Activated naive CD8-positive, alpha-beta T cell treated with anti-CD3 and anti-CD28 coated beads, Interleukin-2, amount 50 U/mL, for 24 hours (primary cell): ENCODE data around the gene UBE2V1.

ENCODE experiments used
- ATAC-seq: fragments of 150-1000 bp; cut with Tn5 transposase; one replicate; pipeline ENCODE4 v1.10.0; 2021
- DNase-seq: peaks from one replicate; pipeline ENCODE4 v3.0.0; 2021
- H3K27ac Mint-ChIP-seq: one replicate; pipeline ENCODE4 v1.8.0; 2021; ENCODE audit warnings: mild to moderate bottlenecking, mixed read lengths
- H3K27me3 Mint-ChIP-seq: one replicate; pipeline ENCODE4 v1.8.0; 2021; ENCODE audit warnings: mixed read lengths
- H3K36me3 Mint-ChIP-seq: one replicate; pipeline ENCODE4 v1.8.0; 2021; ENCODE audit warnings: low read depth, mixed read lengths
- H3K4me1 Mint-ChIP-seq: one replicate; pipeline ENCODE4 v1.8.0; 2021; ENCODE audit warnings: mixed read lengths
- H3K4me3 Mint-ChIP-seq: one replicate; pipeline ENCODE4 v1.8.0; 2021; ENCODE audit warnings: mild to moderate bottlenecking, moderate library complexity, mixed read lengths
- H3K9me3 Mint-ChIP-seq: one replicate; pipeline ENCODE4 v1.8.0; 2021; ENCODE audit warnings: mixed read lengths

The UBE2V1 gene

DNA sequence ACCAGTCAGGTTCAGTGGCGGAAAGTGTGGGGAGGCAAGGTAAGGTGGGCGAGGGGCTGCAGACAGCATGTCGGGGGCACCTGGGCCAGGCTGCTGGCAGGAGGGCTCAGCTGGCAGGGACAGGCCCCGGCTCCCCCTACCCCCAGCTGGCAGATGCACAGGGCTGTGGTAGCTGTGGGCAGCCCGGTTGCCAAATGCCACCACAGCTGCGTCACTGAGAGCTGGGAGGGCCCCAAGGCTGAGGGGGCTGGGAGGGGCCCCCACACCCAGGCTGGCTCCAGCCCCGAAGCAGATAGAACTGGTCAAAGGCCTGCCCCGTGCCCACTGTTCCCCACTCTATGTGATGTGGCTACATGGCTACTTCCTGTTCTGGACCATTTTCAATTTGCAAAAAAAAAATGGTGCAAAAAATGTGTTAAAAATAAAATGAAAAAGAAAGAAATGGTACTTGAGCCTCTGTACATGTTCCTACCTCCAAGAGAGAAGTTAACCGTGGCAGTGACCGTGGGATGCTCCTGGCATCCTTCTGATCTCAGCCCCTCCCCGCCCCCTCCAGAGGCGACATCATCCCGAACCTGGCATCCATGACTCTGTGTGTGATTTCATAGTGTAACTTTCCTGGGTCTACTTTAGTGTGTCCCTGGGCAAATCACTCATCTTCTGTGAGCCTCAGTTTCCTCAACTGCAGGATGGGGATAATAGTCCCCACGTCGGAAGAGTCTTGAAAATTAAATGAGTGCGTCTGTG lies 64.4 kb downstream of the UBE2V1 start:
- DNase-seq: peak; percentile 65
- Mint-ChIP-seq H3K27ac (peak overlapping the region; percentile 62), H3K27me3 (peaks cover 17% of the 10 kb centered on the region), H3K9me3 (peaks cover 4% of the 10 kb centered on the region), H3K4me1 (peaks cover 23% of the 10 kb centered on the region), H3K4me3 (peak overlapping the region; percentile 39), H3K36me3 (no peaks in the 10 kb centered on the region)
- peak; percentile 94 for ATAC-seq

DNA sequence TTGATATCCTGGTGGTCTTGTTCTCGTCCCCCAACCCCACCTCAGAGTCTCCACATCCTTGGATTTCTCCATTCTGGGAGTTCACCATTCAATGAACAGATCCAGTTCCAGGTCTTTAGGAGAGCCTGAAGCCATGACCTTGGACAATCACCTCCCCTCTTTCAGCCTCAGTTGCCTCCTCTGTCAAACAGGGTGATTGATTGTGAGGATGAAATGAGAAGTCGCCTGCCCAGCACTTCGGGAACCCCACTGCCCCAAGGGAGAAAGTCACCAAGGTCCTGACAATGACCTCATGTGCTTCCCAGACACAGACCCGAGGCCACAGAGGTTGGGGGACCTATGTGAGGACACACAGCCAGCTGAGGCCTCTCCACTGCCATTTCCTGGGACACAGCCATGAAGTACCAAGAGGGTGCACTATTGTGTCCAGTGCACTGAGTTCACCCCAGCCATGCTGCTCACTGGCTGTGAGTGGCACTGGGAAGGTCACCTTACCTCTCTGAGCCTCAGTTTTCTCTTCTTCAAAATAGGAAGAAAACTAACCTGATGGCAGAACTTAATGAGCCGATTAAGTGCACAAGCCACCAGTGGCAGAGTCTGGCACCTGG lies 68.5 kb downstream of the UBE2V1 start:
- no peaks in the 10 kb centered on the region for H3K36me3 Mint-ChIP-seq
- H3K27me3 Mint-ChIP-seq: peaks cover 14% of the 10 kb centered on the region
- H3K9me3 Mint-ChIP-seq: peaks cover 4% of the 10 kb centered on the region
- DNase-seq (no peak), ATAC-seq (no peak)
- no peak overlapping the region for H3K4me3 Mint-ChIP-seq
- H3K27ac Mint-ChIP-seq: no peak overlapping the region
- H3K4me1 Mint-ChIP-seq: peaks cover 24% of the 10 kb centered on the region

DNA sequence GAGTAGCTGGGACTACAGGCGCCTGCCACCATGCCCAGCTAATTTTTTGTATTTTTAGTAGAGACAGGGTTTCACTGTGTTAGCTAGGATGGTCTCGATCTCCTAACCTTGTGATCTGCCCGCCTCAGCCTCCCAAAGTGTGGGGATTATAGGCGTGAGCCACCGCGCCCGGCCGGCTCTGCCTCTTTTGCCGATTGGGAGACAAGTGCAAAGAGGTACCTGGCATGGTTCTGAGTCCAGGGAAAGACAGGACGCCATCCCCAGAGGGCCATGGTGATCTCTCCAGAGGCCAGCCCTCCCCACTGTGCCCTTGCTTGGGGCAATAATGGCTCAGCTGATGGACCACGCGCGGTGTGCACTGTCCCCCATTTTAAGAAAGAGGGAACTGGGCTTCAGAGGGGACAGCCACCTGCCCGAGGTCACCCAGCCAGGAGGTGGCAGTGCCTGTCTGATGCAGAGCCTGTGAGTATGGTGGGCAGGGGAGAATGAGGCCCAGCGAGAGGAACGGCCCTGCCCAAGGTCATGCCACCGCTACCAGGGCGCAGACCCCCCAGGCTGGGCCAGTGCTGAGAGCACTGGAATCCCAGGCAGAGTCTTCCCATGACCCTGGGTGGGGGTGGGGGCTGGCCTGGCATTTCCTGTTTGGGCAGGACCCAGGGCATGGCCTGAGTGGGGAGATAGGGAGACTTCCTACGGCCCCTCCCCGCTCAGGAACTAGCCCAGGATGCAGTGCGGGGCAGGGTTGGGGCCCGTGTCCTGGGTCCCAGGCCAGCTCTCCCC lies 69.2 kb downstream of the UBE2V1 start:
- Mint-ChIP-seq H3K4me1 (peaks cover 18% of the 10 kb centered on the region), H3K9me3 (peaks cover 4% of the 10 kb centered on the region), H3K4me3 (no peak overlapping the region), H3K27me3 (peaks cover 12% of the 10 kb centered on the region), H3K36me3 (no peaks in the 10 kb centered on the region), H3K27ac (no peak overlapping the region)
- no peak for ATAC-seq
- no peak for DNase-seq

DNA sequence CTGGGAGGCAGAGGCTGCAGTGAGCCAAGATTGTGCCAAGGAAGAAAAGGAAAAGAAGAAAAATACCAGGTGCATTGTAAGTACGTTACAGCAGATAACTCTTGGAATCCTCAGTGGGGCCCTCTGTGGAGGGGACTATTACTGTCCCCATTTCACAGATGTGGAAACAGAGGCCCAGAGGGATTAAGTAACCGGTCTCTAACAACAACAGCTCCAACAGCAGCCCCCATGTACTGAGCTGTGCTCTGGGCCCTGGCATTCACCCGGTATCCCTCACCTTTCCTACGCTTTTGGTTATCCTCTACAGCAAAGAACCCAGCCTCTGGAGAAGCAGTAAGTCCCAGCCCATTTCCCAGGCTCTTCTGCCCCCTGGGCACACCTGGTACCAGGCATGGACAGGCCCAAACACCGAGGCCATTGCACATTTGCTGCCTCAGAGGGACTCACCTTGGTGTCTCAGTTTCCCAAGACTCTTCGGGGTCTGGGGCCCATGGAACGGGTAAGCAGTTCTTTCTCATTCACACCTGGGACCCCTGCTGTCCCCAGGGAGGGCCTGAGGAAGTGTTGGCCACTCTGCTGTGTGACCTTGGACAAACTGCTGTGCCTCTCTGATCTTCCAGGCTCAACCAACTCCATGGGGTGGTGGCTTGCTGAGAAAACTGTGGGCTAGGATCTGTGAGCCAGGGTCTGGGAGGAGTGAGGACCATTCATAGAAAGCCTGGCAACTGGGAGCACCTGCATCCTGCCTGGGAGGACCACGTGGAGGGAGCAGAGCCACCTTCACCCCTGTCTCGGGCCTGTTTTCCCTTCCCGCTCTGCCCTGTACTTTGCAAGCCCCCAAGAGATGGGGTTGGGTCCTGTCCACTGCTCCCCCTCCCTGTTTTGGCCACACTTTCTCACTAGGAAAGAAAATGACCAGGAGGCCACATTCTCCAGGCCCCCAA lies 70.3 kb downstream of the UBE2V1 start:
- no peak for ATAC-seq
- peaks cover 10% of the 10 kb centered on the region for H3K27me3 Mint-ChIP-seq
- peaks cover 4% of the 10 kb centered on the region for H3K9me3 Mint-ChIP-seq
- no peak overlapping the region for H3K4me3 Mint-ChIP-seq
- no peaks in the 10 kb centered on the region for H3K36me3 Mint-ChIP-seq
- H3K4me1 Mint-ChIP-seq: peaks cover 9% of the 10 kb centered on the region
- DNase-seq: no peak
- no peak overlapping the region for H3K27ac Mint-ChIP-seq

DNA sequence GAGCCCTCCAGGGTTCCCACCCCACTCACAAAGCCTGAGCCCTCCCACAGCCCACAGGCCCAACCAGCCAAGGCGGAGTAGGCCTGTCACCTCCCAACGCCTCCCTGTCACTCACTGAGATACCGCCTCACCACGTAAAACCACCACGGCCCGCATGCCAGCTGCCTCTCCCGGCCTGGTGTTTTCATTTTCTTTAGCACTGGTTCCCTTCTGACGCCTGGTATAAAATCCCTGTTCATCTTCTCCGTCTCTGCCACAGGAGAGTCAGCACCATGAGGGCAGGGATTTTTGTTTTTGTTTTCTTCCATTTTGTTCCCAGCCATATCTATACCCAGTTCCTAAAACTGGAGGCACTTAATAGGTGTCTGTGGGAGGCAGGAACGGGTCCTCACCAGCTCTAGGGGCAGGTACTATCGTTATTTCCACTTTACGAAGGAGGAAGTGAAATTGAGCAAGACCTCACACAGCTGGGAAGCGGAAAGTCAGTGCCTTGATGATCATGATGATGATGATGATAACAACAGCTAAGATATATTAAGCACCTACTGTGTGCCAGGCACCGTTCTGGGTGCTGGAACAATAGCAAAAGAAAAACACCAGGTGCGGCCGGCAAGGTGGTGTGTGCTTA lies 71.6 kb downstream of the UBE2V1 start:
- Mint-ChIP-seq H3K36me3 (no peaks in the 10 kb centered on the region), H3K27ac (no peak overlapping the region), H3K4me3 (peak overlapping the region; percentile 36), H3K27me3 (peaks cover 7% of the 10 kb centered on the region), H3K4me1 (peaks cover 6% of the 10 kb centered on the region), H3K9me3 (peaks cover 4% of the 10 kb centered on the region)
- ATAC-seq: peak; percentile 15
- no peak for DNase-seq

DNA sequence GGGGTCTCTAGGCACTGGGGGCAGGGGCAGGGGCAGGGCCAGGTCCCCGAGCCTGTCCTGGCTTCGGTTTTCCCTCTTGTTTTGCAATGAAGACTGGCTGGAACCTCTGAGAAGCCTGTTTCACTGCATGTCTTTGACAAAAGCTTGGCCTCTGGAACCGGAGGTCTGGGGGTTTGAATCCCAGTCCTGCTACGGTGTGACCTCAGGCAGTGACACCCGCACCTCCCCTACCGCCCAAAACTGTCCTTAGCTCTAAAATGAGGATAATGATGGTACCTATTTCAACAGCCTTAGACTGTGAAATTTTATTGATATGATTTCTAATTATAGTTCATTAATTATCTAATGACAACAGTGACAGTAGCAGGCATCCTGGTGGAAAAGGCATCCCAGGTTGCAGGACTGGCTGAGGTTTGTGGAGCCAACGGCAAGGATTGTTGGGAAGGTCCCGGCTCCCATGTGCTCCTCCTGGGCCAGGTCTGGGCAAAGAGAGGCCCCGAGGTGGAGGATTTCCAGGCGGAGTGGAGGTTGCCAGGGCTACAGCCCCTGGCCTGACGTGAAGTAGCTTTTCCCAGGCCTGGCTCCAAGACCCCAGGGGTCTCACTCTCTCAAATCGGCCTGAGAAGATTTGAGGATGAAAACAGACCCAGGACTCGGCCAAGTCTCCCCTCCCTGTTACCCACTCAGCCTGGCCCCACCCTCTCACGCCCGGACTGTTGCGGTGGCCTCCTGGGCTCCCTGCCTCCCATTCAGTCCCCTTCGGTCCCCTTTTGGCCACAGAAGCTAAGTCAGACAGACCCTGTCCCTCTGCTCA lies 72.3 kb downstream of the UBE2V1 start:
- H3K4me1 Mint-ChIP-seq: peaks cover 6% of the 10 kb centered on the region
- peaks cover 5% of the 10 kb centered on the region for H3K27me3 Mint-ChIP-seq
- no peak overlapping the region for H3K27ac Mint-ChIP-seq
- no peak for ATAC-seq
- H3K36me3 Mint-ChIP-seq: no peaks in the 10 kb centered on the region
- peak overlapping the region; percentile 36 for H3K4me3 Mint-ChIP-seq
- peaks cover 2% of the 10 kb centered on the region for H3K9me3 Mint-ChIP-seq
- no peak for DNase-seq

DNA sequence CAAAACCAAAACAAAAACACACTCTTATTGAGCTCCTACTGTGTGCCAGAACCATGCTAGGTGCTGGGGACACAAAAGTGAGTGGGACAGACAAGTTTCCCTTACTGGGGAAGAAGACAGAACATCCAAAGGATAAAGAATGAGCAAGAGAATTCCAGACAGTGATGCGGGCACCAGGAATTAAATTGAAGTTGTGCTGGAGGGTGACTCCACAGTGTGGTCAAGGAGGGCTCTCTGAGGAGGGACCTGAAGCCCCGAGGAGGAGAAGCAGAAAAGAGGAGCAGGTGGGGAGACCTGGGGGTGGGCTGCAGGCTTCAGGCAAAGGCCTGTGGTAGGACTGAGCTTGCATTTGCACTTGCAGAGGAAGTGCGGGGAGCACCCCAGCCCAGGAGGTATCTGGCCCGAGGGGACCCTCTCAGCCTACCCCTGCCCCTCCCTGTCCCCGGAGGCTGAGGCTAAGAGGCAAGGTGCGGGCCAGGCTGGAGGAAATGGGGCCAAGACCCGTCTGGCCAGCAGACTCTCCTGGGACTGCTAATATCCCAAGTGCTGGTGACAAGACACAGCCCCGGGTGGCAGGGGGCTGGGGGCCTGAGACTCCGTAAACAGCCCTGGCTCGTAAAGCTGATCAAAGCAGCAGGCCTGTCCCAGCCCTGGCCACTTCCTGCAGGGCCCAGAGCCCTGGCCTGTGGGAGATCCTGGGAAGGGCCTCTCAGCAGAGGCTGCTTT lies 73.1 kb downstream of the UBE2V1 start:
- H3K36me3 Mint-ChIP-seq: no peaks in the 10 kb centered on the region
- peaks cover 4% of the 10 kb centered on the region for H3K27me3 Mint-ChIP-seq
- H3K4me3 Mint-ChIP-seq: no peak overlapping the region
- ATAC-seq: no peak
- no peak overlapping the region for H3K27ac Mint-ChIP-seq
- no peaks in the 10 kb centered on the region for H3K9me3 Mint-ChIP-seq
- DNase-seq: no peak
- H3K4me1 Mint-ChIP-seq: peaks cover 6% of the 10 kb centered on the region

DNA sequence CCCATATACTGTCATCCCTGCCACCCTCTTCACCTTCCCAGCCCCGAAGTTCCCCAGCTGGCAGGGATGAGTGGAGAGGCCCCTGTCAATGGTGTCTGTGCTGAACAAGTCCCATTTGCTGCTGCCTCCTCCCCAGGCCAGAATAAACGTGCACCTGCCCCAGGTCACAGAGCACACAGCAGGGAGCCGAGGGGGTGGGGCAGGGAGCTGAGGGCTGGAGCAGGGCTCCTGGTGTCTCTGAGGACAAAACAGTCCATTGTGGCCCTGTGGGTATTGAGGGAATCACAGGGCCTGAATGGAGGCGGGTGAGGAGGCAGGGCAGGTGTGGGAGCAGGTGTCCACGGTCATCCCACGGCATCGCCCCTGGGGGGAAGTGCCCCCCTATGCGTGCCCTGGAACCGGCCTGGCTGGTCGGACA lies 74.4 kb downstream of the UBE2V1 start:
- Mint-ChIP-seq H3K27ac (no peak overlapping the region), H3K9me3 (no peaks in the 10 kb centered on the region), H3K4me1 (peaks cover 6% of the 10 kb centered on the region), H3K4me3 (no peak overlapping the region), H3K27me3 (peaks cover 4% of the 10 kb centered on the region), H3K36me3 (no peaks in the 10 kb centered on the region)
- ATAC-seq (no peak), DNase-seq (no peak)

DNA sequence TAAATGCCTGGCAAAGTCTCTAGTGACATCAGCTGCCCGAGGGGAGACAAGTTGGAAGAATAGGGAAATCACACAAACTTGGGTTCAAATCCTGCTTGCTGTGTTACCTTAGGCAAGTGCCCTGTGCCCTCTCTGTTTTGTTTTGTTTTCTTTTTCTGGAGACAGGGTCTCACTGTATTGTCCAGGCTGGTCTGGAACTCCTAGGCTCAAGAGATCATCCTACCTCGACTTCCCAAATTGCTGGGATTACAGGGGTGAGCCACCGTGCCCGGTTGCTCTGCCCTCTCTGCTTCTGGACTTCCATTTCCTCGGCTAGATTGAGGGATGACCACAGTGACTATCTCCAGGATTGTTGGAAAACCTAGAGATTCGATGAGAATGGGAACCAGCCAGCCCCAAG lies 74.8 kb downstream of the UBE2V1 start:
- no peaks in the 10 kb centered on the region for H3K36me3 Mint-ChIP-seq
- H3K4me3 Mint-ChIP-seq: no peak overlapping the region
- peaks cover 4% of the 10 kb centered on the region for H3K27me3 Mint-ChIP-seq
- H3K9me3 Mint-ChIP-seq: no peaks in the 10 kb centered on the region
- no peak overlapping the region for H3K27ac Mint-ChIP-seq
- DNase-seq: no peak
- peaks cover 6% of the 10 kb centered on the region for H3K4me1 Mint-ChIP-seq
- ATAC-seq: no peak

DNA sequence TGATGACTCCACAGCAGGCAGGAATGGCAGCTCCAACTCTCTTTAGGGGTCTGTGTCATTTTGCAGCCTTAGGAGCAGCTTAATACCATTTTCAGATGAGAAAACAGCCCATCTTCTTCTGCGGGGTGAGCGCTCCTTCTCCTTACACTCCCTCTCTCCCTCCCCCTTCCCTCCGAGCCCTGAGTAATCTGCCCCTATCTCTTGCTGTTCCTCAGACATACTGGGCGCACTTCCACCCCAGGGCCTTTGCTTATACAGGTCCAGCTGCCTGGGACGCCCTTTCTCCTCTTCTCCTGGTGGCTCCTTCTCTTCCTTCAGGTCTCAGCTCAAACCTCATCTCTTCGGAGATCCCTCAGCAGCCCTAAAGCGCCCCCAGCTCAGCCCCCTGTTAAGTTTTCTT lies 75.4 kb downstream of the UBE2V1 start:
- DNase-seq: no peak
- no peak overlapping the region for H3K4me3 Mint-ChIP-seq

DNA sequence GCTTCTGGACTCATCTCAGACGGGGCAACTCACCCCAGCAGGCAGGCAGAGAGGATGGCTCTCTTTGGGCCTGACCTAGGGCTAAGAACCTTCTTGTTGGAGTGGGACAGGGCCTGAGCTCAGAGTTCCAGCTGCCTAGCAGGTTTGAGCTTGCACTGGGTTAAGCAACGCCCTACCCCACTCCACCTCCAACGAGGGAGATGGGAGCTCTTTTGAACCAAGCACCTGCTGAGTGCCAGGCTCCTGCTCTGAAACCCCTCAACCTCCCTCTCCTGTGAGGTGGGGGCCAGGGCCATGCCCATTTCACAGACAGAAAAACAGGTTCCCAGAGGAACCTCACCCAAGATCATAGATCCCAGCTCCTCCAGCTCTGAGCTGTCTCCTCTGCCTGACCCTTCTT lies 75.8 kb downstream of the UBE2V1 start:
- no peak for DNase-seq
- Mint-ChIP-seq H3K27ac (no peak overlapping the region), H3K36me3 (no peaks in the 10 kb centered on the region), H3K4me1 (peaks cover 6% of the 10 kb centered on the region), H3K27me3 (peaks cover 4% of the 10 kb centered on the region), H3K4me3 (no peak overlapping the region), H3K9me3 (no peaks in the 10 kb centered on the region)
- ATAC-seq: no peak

More for the DNA sequence above, 75.4 kb downstream of the UBE2V1 start:
- Mint-ChIP-seq H3K27ac (no peak overlapping the region), H3K27me3 (peaks cover 4% of the 10 kb centered on the region), H3K9me3 (no peaks in the 10 kb centered on the region), H3K36me3 (no peaks in the 10 kb centered on the region), H3K4me1 (peaks cover 6% of the 10 kb centered on the region)
- no peak for ATAC-seq

DNA sequence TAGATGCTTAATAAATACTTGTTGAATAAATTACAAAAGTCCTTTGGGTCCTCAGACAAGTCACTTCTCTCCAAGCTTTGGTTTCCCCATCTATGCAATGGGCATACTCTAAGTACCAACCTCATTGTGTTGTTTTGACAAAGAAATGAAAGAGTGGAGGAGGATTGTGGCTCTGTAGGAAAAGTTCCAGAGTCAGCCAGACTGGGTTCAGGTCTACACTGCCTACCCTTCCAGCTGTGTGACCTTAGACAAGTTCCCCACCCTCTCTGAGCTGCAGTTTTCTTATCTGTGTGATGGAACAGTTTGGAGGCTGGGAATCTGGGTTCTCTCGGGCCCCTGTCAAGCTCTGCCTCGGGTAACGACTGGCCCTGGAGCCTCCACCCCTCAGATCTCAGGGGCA lies 76.2 kb downstream of the UBE2V1 start:
- Mint-ChIP-seq H3K4me3 (no peak overlapping the region), H3K27ac (no peak overlapping the region), H3K9me3 (no peaks in the 10 kb centered on the region), H3K4me1 (peaks cover 6% of the 10 kb centered on the region), H3K36me3 (no peaks in the 10 kb centered on the region), H3K27me3 (peaks cover 4% of the 10 kb centered on the region)
- DNase-seq (no peak), ATAC-seq (no peak)
